Measurements from ENCODE around the gene ZFAND3.

GRCh38 chr6:38150681-38151296 lies 331.3 kb downstream of the ZFAND3 start:
- no peak for TF ChIP-seq CTCF (IDR thresholded peaks at IDR 0.05; ENCODE audit: borderline replicate concordance, extremely low read depth, low read length, poor library complexity, severe bottlenecking)
- no peak for TF ChIP-seq EZH2 (IDR thresholded peaks at IDR 0.05; ENCODE audit: borderline replicate concordance, low read depth, low read length, severe bottlenecking)
